HG03565 (cell line): ENCODE measurements around the gene KCNK10.

ENCODE experiments used
- ATAC-seq: cut with Tn5 transposase; IDR thresholded peaks from one replicate; pipeline ENCODE4 v1.9.1; 2021; ENCODE audit warnings: mild to moderate bottlenecking, moderate library complexity; ENCODE audit not compliant: unreplicated experiment

The KCNK10 gene

DNA sequence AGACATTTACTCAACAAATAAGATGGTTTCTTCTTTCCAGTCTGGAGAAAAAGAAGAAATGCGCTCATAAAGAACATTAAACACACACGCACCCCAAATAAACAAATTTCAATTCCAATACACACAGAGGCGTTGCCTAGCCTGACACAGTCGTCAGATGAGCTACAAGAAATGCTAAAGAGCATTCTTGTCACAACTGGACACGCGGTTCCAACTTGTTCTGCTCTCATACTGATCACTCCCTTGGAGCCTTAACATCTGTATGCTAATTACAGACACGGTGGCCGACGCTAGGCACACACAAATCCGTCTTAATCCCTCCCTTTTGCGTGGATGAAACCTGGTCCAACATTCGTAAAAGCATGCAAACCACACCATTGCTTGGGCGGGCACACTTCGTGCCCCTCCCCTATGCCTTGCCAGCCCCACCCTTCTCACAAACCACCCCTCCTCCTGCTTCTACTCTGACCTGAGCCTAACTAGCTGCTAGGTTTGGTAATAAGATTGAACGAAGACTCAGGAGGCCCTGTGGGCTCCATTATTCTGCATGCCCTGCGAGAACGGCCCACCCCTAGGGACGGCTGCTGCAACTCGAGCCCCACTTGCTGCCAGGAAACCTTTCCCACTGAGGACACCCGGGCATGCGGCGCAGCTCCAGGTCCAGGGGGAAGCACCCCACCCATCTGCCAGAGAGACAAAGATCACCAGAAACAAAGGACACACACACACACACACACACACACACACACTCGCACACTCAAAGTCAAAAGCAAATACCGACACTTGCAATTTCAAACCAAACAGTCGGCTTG is 1.2 kb downstream of the KCNK10 start:
- no peak for ATAC-seq

DNA sequence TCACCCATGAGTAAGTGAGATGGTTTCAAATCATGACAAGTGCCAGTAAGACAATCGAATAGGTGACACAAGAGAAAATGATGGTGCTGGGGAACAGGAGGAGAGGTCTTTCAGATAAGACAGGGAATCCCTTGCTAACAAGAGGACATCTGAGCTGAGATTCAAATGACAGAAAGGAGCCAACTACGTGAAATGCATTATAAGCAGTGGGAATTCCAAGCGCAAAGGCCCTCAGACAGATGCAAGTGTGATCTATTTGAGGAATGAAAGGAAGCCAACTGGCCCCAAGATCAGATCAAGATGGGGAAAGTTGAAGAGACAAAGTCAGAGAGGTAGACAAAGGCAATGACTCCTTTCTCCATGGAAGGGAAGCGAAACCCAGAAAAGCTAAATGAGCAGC is 4.7 kb downstream of the KCNK10 start:
- no peak for ATAC-seq

DNA sequence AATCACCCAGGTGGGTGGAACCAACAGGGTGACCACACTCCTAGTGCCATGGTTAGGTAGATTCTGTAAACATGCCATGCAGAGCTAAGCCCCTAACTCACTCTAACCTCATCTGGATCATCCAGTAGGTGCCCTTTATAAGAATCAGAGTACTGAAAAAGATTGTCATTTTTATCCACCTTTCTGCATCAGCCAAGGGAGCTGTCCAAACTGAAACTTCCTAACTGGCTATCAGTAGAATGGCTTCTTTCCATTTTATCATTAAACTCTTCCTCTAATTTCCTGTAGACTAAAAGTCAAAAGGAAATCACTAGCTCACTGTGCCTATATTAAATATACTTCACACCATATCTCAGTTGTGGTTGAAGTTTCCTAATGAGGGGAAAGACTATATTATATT is 6.5 kb downstream of the KCNK10 start:
- no peak for ATAC-seq

DNA sequence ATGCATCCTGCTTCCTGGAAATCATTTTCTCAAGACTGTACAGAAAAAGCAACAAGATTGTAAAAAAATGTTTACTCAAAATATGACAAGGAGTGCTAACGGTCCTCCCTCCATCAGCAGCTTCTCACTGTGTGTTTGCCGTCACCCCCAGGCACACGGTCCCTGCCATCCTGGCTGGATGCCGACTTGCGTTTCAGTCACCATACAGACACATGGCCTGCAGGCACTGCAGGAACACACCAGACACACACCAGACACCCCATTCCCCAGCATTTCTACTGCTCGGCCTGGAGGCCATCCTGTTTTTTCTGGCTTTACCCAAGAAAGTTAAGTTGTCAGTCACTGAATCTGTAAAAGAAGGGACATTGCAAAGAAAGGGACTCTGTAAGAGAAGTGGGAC is 10.8 kb downstream of the KCNK10 start:
- ATAC-seq: no peak

DNA sequence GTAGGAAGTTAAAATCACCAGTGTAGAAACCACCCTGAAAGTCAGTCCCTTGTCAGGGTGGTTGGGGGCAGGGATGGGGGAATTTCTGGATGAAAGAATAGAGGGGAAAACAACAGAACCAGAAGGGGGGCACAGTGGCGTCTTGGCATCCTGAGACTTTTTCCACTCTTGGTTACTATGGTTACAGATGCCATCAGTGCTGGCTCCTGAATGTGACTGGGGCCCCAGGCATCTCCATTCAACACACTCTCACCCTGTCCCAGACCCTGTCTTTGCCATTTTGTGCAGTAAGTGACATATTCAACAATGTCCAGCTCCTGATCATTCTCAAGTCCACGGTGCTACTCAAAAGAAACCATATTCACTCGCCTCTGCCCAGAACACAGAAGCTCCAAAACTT is 11.3 kb downstream of the KCNK10 start:
- no peak for ATAC-seq

DNA sequence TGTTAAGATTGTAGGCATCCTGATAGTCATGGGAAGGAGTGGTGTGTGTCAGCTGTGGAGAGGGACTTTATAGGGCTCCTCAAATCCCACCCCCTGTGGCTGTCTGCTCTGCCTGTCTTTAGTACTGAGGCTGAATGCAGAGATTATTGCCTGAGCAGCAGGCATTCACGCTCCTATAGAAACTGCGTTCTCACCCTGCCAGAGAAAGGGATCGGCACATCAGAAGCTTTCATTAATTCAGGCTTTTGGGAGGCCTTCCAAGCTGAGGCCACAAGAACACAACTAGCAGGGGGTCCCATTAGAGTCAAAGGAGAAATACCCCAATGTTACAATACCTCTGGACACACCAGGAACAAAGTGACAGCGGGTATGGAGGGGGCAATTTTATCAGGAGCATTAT is 12.6 kb downstream of the KCNK10 start:
- no peak for ATAC-seq

DNA sequence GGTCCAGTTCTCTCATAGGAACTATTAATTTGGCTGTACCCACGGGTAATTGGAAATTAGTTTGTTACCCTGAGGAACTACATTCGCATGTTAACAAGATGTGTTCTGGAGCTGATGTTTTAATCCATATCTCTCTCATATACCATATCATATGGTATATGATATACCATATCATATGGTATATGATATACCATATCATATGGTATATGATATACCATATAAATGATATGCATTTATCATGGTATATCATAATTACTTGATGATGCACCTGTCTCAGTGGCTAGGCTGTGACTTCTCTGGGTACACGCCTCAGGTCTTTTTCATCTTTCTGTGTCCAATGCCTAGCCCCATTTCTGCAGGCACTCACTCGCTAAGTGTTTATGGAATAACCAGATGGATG is 13.0 kb downstream of the KCNK10 start:
- no peak for ATAC-seq

DNA sequence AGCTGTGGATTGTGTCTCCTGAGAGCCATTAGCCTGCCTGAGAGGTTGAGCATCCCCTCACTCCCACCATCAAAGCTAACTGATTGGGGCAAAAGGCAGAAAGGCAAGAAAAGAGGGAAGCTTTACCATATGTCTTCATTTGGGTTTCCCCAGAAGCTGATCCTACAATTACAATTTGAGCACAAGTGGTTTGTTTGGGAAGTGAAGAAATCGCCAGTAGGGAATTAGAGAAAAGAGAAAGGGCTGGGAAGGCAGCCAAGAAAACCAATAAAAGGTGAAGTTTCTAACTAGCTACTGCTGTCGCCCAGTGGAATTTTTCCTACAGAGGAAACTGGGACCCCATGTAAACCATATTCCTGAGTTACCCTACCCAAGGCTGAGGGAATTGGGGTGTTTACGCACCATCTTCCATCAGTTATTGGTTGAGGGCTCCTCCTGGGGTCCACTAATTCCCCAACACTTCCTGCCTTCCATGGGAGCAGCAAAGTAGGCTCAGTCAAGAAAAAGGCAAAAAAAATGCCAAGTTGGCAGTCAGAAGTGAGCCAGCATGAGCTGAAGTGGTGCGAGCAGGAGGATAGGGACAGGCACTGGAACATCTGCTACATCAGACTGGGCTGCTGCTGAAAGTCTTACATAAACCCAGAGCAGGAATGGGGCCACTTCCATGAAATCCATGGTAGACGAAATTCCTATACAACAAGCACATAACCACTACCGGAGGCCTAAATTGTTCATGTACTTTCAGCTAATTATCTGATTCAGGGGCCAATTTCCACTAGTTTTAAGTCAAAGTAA is 17.3 kb downstream of the KCNK10 start:
- ATAC-seq: no peak

DNA sequence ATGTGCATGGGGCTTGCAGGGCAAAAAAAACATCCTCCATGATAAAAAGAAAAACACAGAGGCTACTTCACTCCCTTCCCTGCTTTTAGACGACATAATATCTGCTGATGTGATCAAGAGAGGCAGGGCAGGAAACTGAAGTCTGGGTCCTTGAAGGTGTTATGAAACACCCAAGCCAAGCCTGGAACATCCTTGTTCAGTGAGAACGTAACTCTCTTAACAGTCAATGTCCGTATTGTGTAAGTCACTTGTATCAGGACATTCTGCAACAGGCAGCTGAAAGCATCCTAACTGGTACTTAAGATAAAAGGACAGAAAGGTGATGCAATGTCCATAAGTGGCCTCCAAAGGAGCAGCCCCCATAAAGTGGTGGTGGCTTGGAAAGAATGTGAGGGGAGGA is 20.0 kb downstream of the KCNK10 start:
- no peak for ATAC-seq

DNA sequence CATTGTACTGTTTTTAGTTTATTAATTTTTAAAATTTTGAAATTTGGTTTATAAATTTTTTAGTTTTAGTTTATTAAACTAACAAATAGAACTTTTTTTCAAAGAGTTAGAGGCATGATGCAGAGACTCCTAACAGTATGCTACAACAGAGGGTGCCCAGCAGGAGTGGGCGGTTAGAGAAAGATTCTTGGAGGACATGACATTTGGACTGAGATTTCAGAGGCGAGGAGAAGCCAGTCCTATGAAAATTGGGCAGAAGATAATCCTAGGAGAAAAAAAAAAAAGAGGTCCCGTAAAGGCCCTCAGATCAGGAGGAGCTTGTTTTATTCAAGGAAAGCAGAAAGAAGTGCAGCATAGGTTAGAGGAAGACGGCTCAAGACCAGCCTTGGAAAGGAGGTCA is 21.7 kb downstream of the KCNK10 start:
- ATAC-seq: no peak

DNA sequence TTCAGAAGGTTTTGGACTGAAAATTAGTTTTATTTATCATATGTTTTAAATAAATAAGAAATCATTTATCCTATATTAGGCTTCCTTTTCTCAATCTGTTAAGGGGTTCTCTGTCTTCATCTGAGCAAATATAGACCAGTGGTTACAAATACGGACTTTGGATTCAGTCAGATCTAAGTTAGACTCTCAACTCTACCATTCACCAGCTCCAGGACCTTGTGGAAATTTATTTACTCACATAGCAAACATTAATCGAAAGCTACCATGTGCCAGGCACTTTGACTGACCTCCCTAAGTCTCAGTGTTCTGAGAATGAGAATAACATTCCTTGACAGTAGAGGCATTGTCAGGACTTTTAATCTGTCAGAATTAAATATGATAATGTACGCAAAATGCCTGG is 22.3 kb downstream of the KCNK10 start:
- ATAC-seq: no peak

DNA sequence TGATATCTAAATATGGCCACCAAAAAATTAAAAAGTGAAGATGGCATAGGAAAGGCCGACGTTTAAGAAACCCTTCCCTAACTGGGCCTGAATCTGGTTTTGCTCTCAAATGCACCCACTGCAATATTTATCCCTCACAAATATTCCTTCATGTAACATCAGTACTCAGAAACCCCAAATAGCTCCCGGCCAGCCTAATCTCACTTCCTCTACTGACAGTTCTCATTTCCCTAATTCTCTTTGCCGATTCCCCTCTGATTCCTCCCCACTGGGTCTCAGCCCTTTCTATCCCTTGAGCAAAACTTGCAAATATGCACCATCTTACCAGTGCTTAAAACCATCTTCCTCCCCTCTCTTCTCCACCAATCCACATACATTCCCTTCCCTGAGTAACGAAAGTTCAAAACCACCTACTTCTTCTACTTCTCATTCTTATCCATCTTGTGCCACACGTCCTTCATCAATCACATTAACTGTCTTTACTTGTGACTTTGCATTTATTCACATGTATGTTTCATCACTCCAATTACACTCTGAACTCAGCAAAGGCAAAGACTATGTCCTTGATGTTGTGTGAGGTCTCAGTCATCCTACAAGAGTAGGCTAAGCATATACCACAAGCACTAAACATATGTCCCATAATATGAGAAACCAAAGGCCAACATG is 23.1 kb downstream of the KCNK10 start:
- ATAC-seq: no peak

DNA sequence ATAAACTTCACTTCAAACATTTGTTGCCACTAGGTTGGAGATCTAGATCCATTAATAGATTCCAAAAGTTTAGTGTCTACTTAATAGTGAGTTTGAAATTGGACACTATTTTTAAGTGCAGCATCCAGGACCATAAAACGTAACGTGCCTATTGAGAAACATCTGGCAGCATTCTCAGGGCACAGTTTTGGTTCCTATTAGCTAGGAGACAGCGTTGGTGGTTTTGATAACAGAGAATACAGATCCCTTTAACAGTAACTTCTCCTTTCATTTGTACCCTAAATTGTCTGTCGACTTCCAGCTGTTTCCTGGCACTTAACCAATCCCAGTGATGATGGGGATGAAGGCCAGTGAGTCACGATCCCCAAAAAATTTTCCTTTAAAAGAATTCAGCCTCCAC is 25.8 kb downstream of the KCNK10 start:
- ATAC-seq: no peak

DNA sequence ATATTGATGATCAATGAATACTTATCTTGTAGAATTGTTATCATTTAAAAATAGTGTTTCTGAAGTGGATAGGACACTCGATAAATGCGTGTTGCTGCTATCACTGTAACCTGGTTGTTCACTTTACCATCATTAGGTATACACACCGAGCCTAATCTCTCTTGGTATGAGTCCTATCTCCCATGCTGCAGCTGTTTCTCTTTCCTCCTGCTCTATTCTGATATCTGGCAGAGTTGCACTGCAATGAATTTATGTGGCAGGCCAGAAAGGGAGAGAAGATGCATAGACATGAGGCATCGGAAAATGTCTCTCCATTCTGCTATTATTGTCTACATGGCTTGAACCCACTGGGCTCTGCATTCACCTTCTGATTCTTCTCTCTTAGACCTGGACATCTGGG is 26.7 kb downstream of the KCNK10 start:
- no peak for ATAC-seq

DNA sequence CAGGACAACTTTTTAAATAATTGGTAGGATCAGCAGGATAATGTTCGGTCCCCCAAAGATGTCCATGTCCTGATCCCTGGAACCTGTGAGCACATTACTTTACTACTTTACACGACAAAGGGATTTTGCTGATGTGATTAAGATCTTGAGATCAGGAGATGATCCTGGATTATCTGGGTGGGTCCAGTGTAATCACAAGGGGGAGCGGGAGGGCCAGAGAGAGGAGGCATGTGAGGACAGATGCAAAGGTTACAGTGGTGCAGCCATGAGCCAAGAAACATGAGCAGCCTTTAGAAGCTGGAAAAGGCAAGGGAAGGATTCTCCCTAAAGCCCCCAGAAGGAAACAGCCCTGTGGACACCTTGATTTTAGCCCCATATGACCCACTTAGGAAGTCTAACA is 33.1 kb downstream of the KCNK10 start:
- ATAC-seq: no peak

DNA sequence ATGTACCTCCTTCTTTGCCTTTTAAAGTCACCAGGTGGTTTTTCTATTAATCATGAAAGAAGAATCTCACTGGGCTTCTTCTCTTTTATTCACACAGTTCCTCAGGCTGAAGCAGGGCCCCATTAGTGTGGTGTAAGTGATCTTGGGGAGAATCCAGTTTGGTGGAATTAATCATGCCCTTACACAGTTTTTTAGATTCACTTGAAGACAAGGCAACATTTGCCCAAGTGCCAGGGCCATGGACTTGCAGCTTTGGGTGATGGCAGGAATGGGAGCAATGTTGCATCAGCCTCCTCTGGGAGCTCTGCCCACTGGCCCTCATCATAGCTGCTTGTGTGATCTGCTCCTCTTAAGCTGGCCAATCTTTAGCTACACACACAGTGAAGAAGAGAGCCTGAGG is 33.8 kb downstream of the KCNK10 start:
- ATAC-seq: no peak

DNA sequence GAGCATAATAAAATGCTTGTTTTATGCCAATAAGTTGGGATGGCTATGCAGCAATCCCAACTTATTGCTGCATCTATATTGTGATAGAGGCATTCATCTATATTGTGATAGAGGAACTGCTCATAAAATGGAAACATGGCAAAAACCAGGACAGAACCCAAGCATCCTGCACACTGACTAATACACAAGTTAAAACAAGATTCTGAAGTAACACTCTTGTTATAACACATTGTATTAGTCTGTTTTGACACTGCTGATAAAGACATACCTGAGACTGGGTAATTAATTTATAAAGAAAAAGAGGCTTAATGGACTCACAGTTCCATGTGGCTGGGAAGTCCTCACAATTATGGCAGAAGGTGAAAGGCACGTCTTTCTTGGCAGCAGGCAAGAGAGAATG is 36.8 kb downstream of the KCNK10 start:
- no peak for ATAC-seq

DNA sequence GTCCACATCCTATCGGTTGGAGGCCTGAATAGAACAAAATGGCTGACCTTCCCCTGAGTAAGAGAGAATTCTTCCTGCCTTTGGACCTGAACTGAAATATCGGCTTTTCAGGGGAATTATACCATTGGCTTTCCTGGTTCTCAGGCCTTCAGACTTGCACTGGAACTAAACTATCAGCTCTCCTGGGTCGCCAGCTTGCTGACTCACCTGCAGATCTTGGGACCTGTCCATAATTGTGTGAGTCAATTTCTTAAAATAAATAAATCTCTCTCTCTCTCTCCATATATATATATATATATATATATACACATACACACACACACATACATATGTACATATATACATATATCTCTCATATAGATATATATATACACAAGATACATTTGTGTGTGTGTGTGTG is 41.6 kb downstream of the KCNK10 start:
- no peak for ATAC-seq

DNA sequence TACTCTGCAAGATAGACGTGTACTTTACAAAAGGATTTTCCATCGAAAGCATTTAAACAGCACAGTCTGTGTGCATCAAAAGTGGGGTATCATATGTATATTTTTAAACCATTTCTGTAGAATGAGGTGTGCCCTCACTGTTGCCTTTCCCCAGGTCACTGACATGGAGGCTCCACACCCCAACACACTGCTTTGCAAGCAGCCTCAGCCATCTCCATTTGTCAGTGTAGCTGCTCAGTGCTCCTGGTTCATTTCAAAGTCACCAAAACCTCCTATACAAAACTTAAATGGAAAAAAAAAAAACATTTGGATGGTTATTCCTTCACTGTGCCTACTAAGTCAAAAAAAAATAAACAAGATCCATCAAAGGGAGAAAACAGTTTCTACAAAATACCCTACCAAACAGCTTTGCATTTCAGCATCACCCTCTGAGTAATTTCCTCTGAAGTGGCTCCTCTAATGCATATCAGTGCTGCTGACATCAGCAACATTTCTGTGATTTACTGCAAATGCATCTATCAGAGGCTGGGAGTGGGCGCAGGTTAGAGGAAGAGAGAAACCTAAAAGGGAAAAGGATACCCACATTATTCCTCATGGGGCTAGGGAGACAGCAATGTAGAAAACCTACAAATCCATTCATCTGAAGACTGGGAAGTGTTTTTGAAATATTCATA is 46.0 kb downstream of the KCNK10 start:
- no peak for ATAC-seq

DNA sequence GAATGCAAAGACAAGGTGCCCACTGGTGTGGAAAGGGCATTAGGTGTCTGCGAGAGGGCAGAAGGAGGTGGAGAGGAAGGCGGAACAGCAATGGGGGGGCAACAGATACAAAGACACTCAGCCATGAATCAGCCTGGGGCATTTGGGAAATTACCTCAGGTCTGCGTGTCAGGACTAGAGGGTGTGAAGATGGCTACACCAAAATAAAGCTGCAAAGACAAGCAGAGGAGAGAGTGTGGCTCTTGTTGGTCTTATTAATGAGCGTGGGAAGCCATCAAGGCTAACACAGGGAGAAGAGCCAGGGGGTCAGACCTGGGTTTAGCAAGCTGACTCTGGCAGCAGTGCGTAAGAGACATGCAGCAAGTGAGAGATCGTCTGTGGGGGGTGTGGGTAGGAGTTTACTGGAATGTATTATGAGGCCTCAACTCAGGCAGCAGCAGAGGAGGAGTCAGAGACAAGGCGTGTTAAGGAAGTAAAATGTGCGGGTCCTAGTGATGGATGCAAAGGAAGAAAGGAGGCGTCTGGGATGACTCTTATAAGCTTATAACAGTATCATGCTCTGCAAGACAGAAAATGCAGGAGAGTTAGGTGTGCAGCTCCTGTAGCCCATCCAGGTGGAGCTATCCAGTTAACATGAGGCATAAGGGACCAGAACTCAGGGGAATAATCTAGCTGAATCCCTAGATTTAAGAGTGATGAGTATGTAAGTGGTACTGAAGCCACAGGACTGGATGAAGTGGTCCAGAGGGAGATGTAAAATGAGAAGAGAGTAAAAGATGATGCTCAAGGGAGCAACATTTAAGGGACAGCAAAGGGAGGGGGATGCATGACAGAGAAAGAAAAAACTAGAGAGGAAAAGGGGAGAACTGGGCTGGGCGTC is 50.4 kb downstream of the KCNK10 start:
- ATAC-seq: no peak
